AG04450 (cell line): ENCODE measurements around the gene PRRC2C. TPM values are rescaled to one million over a fixed set of nuclear protein-coding genes. Genes with fewer than 3 reads are reported as not detected.
"Not testable (repeated sequence)": the region's sequence is repeated elsewhere in the genome, so short reads cannot be mapped to it uniquely, and the experiment has no call there.

Experiments
- CTCF ChIA-PET: fragments of 300-600, 350-600 bp; formaldehyde crosslinking; extraction: SDS; loops from one replicate; lab custom pipeline; 2022; ENCODE audit warnings: antibody characterized with exemption, inconsistent platforms; lab: Charles Lee
- POLR2A ChIA-PET: fragments of 350-600 bp; formaldehyde crosslinking; extraction: SDS; loops from one replicate; lab custom pipeline; 2021; ENCODE audit warnings: antibody characterized with exemption, inconsistent platforms; lab: Yijun Ruan, JAX
- DNase-seq: peaks from one replicate; pipeline ENCODE4 v3.0.0-alpha.2; 2011; ENCODE audit warnings: low read depth, low spot score
- H3K27ac ChIP-seq: one replicate; pipeline ENCODE4 v1.5.1; 2012; ENCODE audit warnings: low read depth, low read length, control low read depth
- H3K27me3 ChIP-seq: one replicate; pipeline ENCODE4 v1.6.0; 2012; ENCODE audit warnings: low read length; ENCODE audit not compliant: control insufficient read depth, insufficient read depth
- H3K4me3 ChIP-seq: 2 replicates; pipeline ENCODE4 v1.5.1; 2011; ENCODE audit warnings: mild to moderate bottlenecking, low read depth, low read length, control low read depth
- H3K9me3 ChIP-seq: 2 replicates; pipeline ENCODE4 v1.5.1; 2012; ENCODE audit warnings: low read length; ENCODE audit not compliant: control insufficient read depth, insufficient read depth
- polyA plus RNA-seq: library from polyadenylated mRNA; depleted of rRNA; stranded (reverse); fragments of >200 nt; gene quantifications from 2 replicates; pipeline ENCODE4 v1.2.3, GENCODE V29; 2011
- TF ChIP-seq, protein P1 (sequence below): IDR thresholded peaks from 2 replicates; pipeline ENCODE4 v1.5.1; 2011; ENCODE audit warnings: low read depth, low read length, control low read depth, inconsistent platforms

Gene PRRC2C
- polyA plus RNA-seq, 1 experiment = 66.4 TPM

- Histone ChIP-seq H3K9me3 (no peaks in the 10 kb centered on the region), H3K27ac (no peak overlapping the region), H3K4me3 (no peak overlapping the region), H3K27me3 (no peaks in the 10 kb centered on the region)
- no peak for DNase-seq
- CTCF ChIA-PET = no interaction called here
- POLR2A ChIA-PET = no interaction called here
- TF ChIP-seq, protein P1, sequence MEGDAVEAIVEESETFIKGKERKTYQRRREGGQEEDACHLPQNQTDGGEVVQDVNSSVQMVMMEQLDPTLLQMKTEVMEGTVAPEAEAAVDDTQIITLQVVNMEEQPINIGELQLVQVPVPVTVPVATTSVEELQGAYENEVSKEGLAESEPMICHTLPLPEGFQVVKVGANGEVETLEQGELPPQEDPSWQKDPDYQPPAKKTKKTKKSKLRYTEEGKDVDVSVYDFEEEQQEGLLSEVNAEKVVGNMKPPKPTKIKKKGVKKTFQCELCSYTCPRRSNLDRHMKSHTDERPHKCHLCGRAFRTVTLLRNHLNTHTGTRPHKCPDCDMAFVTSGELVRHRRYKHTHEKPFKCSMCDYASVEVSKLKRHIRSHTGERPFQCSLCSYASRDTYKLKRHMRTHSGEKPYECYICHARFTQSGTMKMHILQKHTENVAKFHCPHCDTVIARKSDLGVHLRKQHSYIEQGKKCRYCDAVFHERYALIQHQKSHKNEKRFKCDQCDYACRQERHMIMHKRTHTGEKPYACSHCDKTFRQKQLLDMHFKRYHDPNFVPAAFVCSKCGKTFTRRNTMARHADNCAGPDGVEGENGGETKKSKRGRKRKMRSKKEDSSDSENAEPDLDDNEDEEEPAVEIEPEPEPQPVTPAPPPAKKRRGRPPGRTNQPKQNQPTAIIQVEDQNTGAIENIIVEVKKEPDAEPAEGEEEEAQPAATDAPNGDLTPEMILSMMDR = no peak
Measured at GRCh38 chr1:171521567-171521966, 36.2 kb downstream of the PRRC2C start.

GRCh38 chr1:171530676-171531075 is 45.3 kb downstream of the PRRC2C start:
- Histone ChIP-seq H3K27me3 (no peaks in the 10 kb centered on the region), H3K9me3 (no peaks in the 10 kb centered on the region), H3K4me3 (no peak overlapping the region), H3K27ac (no peak overlapping the region)
- ChIA-PET CTCF (interaction anchor here (1.7 kb wide), 1 partner anchor 46 kb away, joined by 4 read pairs; the partner anchor contains the start of gene PRRC2C), POLR2A (no interaction called here)
- DNase-seq = no peak
- TF ChIP-seq, protein P1 = no peak

- POLR2A ChIA-PET = no interaction called here
- H3K27ac ChIP-seq = no peak overlapping the region
- CTCF ChIA-PET = interaction anchor here (0.8 to 1.0 kb wide), 3 partner anchors 17 to 184 kb away, joined by 3 to 4 read pairs (median 3); no protein-coding TSS in a partner anchor
Measured at GRCh38 chr1:171532520-171532919, 47.2 kb downstream of the PRRC2C start.

GRCh38 chr1:171545523-171545922 is 60.2 kb downstream of the PRRC2C start:
- no peak for DNase-seq
- TF ChIP-seq, protein P1 = no peak
- H3K4me3 ChIP-seq = no peak overlapping the region
- H3K9me3 ChIP-seq = no peaks in the 10 kb centered on the region
- H3K27me3 ChIP-seq = no peaks in the 10 kb centered on the region
- CTCF ChIA-PET = no interaction called here
- no peak overlapping the region for H3K27ac ChIP-seq
- POLR2A ChIA-PET = no interaction called here

More at GRCh38 chr1:171532520-171532919, 47.2 kb downstream of the PRRC2C start:
- H3K27me3 ChIP-seq = no peaks in the 10 kb centered on the region
- H3K4me3 ChIP-seq = no peak overlapping the region
- DNase-seq = no peak
- TF ChIP-seq, protein P1 = no peak
- no peaks in the 10 kb centered on the region for H3K9me3 ChIP-seq

DNA sequence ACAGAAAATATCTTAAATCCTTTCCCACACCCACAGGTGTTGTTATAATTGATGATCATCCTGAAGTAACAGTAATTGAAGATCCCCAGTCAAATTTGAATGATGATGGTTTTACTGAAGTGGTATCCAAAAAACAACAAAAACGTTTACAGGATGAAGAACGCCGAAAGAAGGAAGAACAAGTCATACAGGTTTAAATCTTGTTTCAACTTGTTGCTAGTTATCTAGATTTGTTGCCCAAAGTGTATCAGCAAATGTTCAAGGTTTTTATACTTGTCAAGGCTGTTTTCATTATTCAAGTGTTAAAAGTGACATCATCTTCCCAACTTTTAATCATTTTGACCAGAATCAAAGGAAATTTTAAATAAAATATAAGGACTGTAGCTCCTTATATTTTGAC is 64.7 kb downstream of the PRRC2C start:
- Histone ChIP-seq H3K27me3 (no peaks in the 10 kb centered on the region), H3K4me3 (no peak overlapping the region), H3K27ac (no peak overlapping the region), H3K9me3 (no peaks in the 10 kb centered on the region)
- ChIA-PET POLR2A (interaction anchor here (0.6 kb wide), 1 partner anchor 45 kb away, joined by 7 read pairs; no protein-coding TSS in a partner anchor), CTCF (no interaction called here)
- TF ChIP-seq, protein P1 = no peak
- no peak for DNase-seq

DNA sequence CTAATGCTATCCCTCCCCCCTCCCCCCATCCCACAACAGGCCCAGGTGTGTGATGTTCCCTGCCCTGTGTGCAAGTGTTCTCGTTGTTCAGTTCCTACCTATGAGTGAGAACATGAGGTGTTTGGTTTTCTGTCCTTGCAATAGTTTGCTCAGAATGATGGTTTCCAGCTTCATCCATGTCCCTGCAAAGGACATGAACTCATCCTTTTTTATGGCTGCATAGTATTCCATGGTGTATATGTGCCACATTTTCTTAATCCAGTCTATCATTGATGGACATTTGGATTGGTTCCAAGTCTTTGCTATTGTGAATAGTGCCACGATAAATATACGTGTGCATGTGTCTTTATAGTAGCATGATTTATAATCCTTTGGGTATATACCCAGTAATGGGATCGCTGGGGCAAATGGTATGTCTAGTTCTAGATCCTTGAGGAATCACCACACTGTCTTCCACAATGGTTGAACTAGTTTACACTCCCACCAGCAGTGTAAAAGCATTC is 65.3 kb downstream of the PRRC2C start:
- DNase-seq, POLR2A ChIA-PET, H3K4me3 ChIP-seq, H3K9me3 ChIP-seq, H3K27ac ChIP-seq, CTCF ChIA-PET, H3K27me3 ChIP-seq: not testable (repeated sequence)

DNA sequence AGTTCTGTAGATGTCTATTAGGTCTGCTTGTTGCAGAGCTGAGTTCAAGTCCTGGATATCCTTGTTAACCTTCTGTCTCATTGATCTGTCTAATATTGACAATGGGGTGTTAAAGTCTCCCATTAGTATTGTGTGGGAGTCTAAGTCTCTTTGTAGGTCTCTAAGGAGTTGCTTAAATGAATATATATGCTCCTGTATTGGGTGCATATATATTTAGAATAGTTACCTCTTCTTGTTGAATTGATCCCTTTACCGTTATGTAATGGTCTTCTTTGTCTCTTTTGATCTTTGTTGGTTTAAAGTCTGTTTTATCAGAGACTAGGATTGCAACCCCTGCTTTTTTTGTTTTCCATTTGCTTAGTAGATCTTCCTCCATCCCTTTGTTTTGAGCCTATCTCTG is 68.6 kb downstream of the PRRC2C start:
- CTCF ChIA-PET, POLR2A ChIA-PET, H3K9me3 ChIP-seq, H3K27me3 ChIP-seq, H3K27ac ChIP-seq, H3K4me3 ChIP-seq, DNase-seq: not testable (repeated sequence)
